Activated naive CD4-positive, alpha-beta T cell treated with anti-CD3 and anti-CD28 coated beads, Interleukin-2, amount 50 U/mL, for 72 hours (primary cell): ENCODE data around the gene TMEM141. TPM values are rescaled to one million over a fixed set of nuclear protein-coding genes. Genes with fewer than 3 reads are reported as not detected.

Experiments used
- ATAC-seq, 2 donors: fragments of 150-1000 bp; cut with Tn5 transposase; 2 replicates each; pipeline ENCODE4 v1.10.0; 2021; ENCODE audit warnings: mild to moderate bottlenecking in 2 of 2, moderate library complexity in 2 of 2
- DNase-seq, 2 donors: peaks; one replicate each; pipeline ENCODE4 v3.0.0; 2021 to 2022; ENCODE audit warnings: low spot score in 2 of 2
- H3K27ac Mint-ChIP-seq, 2 donors: one replicate each; pipeline ENCODE4 v1.8.0; 2022; ENCODE audit warnings: mild to moderate bottlenecking in 2 of 2, mixed read lengths in 2 of 2
- H3K36me3 Mint-ChIP-seq, 2 donors: one replicate each; pipeline ENCODE4 v1.8.0; 2022; ENCODE audit warnings: mixed read lengths in 2 of 2
- H3K9me3 Mint-ChIP-seq, 2 donors: one replicate each; pipeline ENCODE4 v1.8.0; 2022; ENCODE audit warnings: mixed read lengths in 2 of 2
- total RNA-seq, 2 donors: library from RNA; stranded (reverse); gene quantifications; one replicate each; pipeline ENCODE4 v1.2.3, GENCODE V29; 2022

The TMEM141 gene
- total RNA-seq, 2 donors from 2014 or later: 31.1 to 46.8 TPM

DNA sequence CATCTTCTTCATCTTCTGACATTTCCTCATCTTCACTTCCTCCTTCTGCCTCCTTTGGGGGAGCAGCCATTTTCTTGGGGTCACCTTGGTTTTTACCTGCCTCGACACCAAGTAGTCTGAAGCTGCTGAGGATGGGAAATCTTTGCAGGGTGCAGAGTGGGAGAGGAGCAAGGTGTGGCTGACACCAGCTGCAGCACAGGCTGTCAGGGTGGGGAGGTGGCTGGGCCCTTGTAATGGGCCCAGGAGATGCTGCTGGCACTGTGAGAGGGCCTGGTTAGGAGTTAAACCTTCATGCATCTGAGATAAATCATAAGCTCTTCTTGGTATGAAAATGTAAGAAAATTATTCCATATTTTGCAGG lies 24.3 kb downstream of the TMEM141 start:
- Mint-ChIP-seq H3K36me3 (peaks cover 17 to 19% of the 10 kb centered on the region in 2 donors), H3K27ac (no peak overlapping the region), H3K9me3 (no peaks in the 10 kb centered on the region)
- DNase-seq: no peak
- no peak for ATAC-seq

DNA sequence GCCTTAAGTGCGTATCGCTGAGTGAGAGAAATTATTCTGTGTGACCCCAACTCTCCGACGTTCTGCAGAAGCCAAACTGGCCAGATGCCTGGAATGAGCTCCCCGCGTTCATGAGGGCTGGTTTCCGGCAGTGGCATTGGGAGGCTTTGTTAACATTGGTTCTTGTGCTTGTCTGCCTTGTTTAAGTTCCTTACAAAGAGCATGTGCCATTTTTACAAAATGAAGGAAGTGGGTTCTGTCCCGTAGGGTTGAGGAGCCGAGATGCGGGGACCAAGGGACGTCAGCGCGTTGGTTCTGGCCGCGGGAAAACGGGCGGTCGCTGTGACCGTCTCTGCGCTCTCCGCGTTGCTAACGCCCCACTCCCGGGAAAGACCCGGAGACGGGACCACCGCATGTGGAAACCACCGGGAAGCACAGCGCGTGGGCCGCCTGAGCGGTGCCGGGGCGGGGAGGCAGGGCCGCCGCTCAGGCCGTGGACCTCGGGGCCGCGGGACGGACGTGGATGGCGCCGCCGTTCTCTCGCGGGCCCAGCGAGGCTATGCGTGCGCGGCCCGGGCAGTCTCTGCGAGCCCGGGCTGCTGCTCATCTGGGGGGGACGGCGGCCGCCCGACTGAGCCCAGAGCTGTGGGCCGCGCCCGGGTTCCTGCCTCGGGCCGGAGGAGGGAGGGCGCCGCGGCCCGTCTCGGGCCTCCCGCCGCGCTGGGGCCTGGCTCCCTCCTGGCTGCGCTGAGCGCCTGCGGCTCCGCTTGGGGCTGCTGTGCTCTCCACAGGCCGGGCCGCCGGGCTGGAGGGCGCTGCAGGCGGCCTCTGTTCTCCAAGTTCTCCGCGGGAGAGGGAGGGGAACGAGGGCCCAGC lies 30.1 kb downstream of the TMEM141 start:
- Mint-ChIP-seq H3K27ac (peak overlapping the region in 1 of 2 donors; percentile 86), H3K36me3 (peaks cover 0 to 6% of the 10 kb centered on the region in 2 donors), H3K9me3 (no peaks in the 10 kb centered on the region)
- ATAC-seq (no peak), DNase-seq (no peak)

DNA sequence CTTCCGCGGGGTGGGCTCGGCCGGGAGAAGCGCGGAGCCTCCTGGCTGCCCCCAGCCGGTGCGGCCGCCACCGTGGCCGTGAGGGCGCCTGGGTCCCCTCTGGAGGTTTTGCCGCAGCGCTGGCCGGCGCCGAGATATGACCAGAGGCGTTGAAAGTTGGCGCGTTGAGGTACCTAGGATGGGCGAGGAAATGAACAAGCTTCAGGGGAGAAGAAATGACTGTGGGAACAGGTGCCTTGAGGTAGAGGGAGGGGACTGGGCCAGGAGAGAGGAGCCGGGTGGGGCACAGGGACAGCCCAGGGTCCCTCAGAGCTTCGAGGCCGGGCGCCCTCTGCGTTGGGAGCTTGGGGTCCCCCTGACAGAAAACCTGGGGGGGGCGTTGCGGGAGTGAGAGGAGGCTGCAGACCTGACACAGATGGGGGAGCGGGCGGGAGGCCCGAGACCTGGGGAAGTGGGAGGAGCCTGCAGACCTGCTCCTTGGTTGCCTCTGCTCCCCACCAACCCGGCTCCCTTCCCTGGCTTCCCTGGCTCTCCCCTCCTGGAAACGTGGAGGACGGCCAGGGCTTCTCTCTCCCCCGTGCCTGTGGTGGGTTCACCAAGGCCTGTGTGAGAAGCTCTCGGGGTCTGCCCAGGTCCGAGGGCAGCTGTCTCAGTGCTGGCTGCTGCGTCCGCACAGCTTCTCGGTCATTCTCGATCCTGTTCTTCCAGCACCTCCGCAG lies 30.8 kb downstream of the TMEM141 start:
- Mint-ChIP-seq H3K9me3 (no peaks in the 10 kb centered on the region), H3K27ac (no peak overlapping the region), H3K36me3 (peaks cover 0 to 6% of the 10 kb centered on the region in 2 donors)
- DNase-seq (no peak), ATAC-seq (no peak)

DNA sequence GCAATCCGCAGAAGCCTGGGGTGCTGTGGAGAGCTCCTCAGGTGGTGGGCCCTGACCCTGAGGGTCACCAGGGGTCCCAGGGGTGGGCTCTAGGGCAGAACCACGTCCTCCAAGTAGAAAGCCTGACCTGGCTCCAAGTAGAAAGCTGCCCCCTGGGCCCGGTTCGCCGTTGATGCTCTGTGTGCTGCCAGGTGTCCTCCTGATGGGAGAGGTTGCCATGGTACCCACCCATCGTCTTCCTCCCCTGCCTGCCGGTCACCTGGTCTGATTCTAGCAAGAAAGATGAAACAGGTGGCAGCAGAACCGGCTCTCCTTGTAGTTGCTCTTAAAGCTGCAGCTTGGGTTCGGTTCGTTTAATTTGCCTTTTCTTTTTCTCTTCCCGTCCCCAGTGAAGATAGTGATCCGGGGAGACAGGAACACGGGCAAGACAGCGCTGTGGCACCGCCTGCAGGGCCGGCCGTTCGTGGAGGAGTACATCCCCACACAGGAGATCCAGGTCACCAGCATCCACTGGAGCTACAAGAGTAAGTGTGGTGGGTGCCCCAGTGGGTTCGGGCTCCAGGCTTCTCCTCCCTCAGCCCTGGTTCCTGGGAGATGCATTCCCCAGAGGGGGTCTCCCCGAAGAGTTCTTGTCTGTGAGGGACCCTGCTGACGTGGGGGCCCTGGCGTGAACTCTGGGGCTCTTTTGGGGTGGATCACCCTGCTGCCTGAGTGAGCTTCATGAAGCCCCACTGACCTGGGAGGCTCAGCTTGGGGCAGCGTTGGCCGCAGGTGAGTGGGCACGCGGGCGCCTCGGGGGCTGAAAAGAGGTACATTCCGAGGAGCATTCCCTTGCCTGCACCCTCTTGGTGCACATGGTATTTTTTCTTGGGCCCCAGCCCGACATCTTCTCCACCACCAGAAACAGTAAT lies 32.2 kb downstream of the TMEM141 start:
- peaks cover 0 to 6% of the 10 kb centered on the region in 2 donors for H3K36me3 Mint-ChIP-seq
- peak in 1 of 2 donors; percentile 52 for DNase-seq
- no peak for ATAC-seq
- no peak overlapping the region for H3K27ac Mint-ChIP-seq
- no peaks in the 10 kb centered on the region for H3K9me3 Mint-ChIP-seq

DNA sequence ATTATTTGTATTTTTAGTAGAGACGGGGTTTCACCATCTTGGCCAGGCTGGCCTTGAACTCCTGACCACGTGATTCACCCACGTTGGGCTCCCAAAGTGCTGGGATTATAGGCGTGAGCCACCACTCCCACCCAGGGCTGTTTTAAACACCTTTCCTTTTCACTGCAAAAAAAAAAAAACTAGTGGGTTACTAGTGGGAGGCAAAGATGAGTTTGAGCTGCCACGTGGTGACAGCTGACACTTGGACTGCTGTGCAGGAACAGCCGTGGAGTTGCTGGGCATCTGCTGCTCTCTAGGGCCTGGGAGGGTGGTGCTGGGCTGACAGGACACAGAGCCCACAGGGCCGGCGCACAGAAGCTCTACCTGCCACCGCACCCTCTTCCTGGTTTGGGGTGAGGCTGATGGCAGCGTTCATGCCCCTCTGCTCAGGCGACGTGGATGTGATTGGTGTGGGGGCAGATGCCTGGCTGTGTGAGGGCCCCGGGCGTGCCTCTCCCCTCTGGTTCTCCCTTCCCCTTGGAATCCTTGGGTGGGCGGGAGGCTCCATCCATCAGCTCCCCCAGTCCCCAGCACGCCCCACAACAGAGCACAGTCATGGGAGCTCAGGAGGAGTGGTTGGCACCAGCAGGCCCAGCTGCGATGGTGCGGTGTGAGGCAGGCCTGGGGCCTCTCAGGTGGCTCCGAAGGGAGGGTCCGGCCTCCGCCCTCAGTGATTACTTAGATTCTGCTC lies 33.5 kb downstream of the TMEM141 start:
- ATAC-seq (no peak), DNase-seq (peak in 1 of 2 donors; percentile 49)
- Mint-ChIP-seq H3K27ac (no peak overlapping the region), H3K9me3 (no peaks in the 10 kb centered on the region), H3K36me3 (peaks cover 0 to 6% of the 10 kb centered on the region in 2 donors)

DNA sequence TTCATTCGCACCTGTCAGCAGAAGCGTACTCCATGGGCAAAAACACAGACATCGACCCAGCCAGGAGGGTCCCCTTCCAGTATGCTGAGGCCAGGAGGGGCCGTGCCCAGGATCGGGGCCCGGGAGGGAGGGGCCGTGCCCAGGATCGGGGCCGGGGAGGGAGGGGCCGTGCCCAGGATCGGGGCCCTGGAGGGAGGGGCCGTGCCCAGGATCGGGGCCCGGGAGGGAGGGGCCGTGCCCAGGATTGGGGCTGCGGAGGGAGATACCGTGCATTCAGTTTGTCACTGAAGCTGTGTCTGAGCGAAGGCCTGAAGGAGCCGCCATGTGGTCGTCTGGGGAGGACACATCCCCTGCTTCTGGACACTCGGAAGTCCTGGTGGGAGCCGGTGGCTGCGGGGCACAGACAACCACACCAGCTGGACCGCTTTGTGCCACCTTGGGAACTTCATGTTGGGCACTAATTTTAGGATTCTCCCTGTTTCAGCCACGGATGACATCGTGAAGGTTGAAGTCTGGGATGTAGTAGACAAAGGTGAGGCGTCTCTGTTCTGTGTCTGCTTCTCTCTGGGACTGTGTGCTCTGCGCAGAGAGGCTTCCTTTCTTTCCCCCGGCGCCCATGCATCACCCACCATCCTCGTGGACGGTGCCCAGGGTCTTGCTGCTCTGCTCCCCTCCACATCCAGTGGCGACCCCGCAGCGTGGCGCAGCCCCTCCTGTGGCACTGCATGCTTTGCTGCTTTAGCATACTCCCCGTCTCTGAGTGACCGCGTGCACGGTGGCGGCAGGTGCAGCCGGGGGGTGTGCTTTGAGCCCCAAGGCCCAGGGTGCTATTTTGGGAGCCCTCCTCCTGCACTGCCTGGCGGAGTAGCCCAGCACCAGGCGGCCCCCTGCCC lies 34.4 kb downstream of the TMEM141 start:
- Mint-ChIP-seq H3K9me3 (no peaks in the 10 kb centered on the region), H3K27ac (no peak overlapping the region), H3K36me3 (peaks cover 0 to 6% of the 10 kb centered on the region in 2 donors)
- DNase-seq: no peak
- ATAC-seq: no peak

DNA sequence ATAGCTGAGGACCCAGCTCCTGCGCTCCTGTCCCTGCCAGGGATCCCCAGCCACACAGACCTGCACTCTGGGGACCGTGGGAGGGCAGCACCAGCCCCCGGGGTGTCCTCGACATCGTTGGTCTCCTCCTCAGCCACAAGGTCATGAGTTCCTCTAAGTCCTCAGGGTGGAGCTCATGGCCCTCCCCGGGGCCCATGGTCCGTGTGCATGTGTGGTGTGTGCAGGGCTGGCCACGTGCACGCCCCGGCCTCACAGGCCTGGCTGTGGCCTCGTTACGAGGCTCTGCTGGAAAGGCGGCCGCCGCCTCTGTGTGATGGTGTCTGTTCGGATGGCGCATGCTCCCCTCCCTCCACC lies 35.0 kb downstream of the TMEM141 start:
- Mint-ChIP-seq H3K36me3 (peaks cover 0 to under 1% of the 10 kb centered on the region in 2 donors), H3K27ac (no peak overlapping the region), H3K9me3 (no peaks in the 10 kb centered on the region)
- no peak for DNase-seq
- ATAC-seq: no peak

DNA sequence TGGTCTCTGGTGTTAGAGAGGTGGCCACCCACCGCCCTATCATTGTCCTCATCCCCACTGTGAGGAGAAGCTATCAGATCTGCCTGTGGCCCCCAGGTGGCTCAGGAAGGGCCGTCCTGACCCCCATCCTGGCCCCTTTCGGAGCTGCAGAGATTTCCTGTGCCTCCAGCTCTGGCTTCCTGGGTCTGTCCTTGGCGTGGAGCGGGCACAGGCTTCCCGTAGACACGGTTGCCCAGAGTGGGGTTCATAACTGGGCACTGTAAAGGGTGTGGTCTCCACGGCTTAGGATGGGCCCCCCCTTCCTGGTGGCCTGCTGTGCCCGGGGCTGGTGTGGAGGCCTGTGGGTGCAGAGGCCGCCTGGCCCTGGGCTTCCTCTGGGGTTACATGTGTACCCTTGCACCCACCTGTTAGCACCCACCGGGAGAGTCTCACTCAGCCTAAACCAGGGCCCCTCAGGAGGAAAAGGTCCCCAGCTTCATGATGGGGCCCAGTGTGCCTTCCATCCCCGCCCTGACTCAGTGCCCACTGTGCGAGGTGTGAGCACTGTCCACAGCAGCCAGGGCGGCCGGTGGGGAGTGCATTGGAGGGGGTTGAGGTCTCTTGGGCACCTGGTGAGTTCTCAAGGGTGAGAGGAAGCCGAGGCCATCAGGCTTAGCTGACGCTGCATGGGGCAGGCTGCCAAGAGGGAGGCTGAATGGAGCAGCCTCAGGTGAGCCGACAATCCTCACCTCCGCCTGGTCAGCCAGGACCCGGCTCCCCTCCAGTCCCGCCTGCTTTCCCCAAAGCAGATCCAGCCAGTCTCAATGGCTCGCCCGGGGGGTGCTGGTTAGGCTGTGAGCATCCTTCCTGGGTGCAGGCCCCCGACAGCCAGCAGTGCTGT lies 35.8 kb downstream of the TMEM141 start:
- ATAC-seq (no peak), DNase-seq (no peak)
- H3K9me3 Mint-ChIP-seq: no peaks in the 10 kb centered on the region
- no peak overlapping the region for H3K27ac Mint-ChIP-seq
- H3K36me3 Mint-ChIP-seq: no peaks in the 10 kb centered on the region

DNA sequence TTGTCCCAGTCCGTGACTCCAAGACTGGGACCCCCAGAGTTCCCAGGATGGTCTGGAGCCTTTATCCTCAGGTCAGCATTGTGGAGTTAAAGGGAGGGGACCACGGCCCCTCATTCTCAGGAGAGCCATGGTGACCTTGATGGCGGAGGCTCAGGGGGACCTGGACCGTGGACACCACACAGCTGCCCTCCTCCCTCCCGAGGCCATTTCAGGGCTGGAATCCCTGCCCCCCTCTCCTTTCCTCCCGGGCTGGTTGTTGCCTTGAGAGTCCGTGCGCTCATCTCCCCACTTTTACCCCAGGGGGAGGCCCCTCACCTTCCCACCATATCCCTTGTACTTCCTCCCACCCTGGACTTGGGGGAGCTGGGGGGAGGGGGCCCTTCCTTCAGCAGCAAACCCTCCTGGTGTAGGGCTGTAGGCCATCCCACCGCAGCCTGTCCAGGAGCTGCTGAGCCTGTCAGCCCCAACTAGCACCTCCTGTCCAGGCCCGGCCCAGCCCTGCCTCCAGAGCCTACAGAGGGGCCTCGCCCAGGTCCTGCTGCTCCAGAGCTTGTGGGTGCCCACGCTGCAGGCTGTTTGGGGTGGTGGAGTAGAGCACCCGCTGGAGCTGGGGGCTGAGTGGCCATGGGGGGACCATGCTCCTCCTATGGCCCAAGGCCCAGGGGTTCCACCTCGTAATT lies 36.8 kb downstream of the TMEM141 start:
- ATAC-seq (no peak), DNase-seq (no peak)
- H3K9me3 Mint-ChIP-seq: no peaks in the 10 kb centered on the region
- no peak overlapping the region for H3K27ac Mint-ChIP-seq
- no peaks in the 10 kb centered on the region for H3K36me3 Mint-ChIP-seq

DNA sequence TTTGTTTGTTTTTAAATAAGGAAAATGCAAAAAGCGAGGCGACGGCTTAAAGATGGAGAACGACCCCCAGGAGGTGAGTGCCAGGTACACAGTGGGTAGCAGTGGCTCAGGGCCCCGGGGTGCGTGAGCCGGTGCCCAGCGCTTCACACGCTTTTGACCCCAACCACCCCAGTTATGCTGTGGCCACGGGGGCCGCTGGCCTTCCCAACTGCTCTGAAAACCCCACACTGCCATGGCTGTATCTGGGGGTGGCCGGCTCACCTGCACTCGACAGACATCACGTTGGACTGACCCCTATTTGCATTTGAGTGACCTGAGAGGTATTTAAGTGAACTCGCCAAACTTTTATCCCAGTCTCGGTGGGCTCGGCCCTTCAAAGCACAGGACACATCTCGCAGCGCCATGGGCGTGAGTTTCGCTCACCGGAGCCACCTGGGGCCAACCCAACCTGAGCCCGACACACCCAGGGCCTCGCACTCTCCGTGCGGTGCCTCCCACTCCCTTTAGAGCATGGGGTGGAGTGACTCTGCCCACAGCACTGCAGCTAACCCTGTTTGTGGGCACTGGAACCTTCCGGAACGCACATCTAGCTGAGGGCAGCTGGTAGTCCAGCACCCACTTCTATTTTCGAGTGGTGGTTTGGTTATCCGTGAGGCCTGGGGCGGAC lies 37.5 kb downstream of the TMEM141 start:
- no peaks in the 10 kb centered on the region for H3K36me3 Mint-ChIP-seq
- no peak overlapping the region for H3K27ac Mint-ChIP-seq
- H3K9me3 Mint-ChIP-seq: no peaks in the 10 kb centered on the region
- no peak for DNase-seq
- ATAC-seq: no peak

DNA sequence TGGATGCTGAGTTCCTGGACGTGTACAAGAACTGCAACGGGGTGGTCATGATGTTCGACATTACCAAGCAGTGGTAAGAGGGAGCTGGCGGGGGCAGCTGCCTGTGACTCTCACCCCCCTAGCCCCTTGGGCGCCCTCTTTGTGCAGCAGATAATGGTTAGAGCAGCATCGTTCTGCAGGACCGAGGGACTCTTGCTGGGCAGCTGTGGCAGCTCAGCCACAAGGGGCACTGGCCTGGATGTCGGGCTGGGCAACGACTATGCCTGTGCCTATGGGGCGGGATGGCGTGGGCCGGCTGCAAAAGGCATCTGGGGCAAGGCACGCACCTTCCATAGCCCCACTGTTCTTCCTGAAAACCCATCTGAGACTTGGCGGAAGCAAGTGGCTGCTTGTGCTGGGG lies 38.3 kb downstream of the TMEM141 start:
- peak overlapping the region in 1 of 2 donors; percentile 54 for H3K27ac Mint-ChIP-seq
- DNase-seq (peak in 1 of 2 donors; percentile 55), ATAC-seq (no peak)
- H3K9me3 Mint-ChIP-seq: no peaks in the 10 kb centered on the region
- no peaks in the 10 kb centered on the region for H3K36me3 Mint-ChIP-seq

DNA sequence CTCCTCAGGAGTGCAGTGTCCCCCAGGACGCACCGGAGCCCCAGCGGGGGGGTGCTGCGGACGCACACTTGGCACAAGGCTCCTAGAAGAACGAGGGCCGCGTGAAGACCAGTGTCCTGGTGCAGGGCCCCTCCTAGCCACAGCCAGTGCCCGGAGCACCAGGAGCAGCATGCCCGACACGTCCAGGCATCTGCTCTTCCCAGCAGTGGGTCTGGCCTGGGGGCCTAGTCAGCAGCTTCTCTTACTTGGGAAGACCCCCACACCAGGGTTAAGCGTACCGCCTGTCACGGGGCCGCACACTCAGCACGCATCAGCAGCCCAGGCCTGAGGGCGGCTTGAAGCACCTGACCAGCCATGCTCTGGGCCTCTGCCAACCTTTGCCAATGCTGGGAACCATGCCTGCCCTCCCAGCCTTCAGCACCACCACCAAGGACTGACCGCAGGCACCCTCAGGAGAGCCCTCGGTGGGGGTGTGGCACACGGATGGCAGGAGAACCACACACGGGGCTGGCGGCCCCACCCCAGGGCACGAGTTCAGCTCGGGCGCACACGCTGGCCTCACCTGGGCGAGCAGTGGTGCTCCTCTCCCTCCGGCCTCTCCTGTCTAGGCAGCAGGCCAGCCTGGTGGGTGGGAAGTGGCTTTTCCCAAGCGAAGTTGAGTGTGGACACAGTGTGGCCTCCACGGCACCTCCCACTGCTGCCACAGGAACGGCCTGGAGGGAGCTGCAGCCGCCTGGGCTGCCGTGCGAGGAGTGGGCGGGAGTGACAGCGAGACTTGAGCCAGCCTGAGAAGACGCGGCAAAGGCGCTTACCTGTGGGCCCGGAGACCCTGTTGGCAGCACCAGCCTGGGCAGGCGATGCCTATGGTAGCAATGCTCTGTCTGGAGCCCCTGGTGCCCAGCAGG lies 39.1 kb downstream of the TMEM141 start:
- peak in 1 of 2 donors; percentile 49 for DNase-seq
- Mint-ChIP-seq H3K9me3 (no peaks in the 10 kb centered on the region), H3K27ac (peak overlapping the region in 1 of 2 donors; percentile 61), H3K36me3 (no peaks in the 10 kb centered on the region)
- no peak for ATAC-seq
